B cell (primary cell): ENCODE measurements around the gene COL19A1. TPM values are rescaled to one million over a fixed set of nuclear protein-coding genes. Genes with fewer than 3 reads are reported as not detected.
"Not testable (repeated sequence)": the region's sequence is repeated elsewhere in the genome, so short reads cannot be mapped to it uniquely, and the experiment has no call there.

Source experiments
- ATAC-seq: fragments of 200-7000 bp; cut with Tn5 transposase; one replicate; pipeline ENCODE4 v1.10.0; 2021; ENCODE audit warnings: low read depth, mild to moderate bottlenecking, moderate number of reproducible peaks, moderate library complexity
- CTCF ChIA-PET: fragments of 350-600 bp; sonication (Branson Sonifier 250); formaldehyde crosslinking; loops from one replicate; lab custom pipeline; 2021; ENCODE audit warnings: antibody characterized with exemption, inconsistent platforms; lab: Charles Lee
- POLR2A ChIA-PET: fragments of 350-600 bp; sonication (Branson Sonifier 250); formaldehyde crosslinking; loops from one replicate; lab custom pipeline; 2021; ENCODE audit warnings: antibody characterized with exemption; lab: Charles Lee
- DNase-seq: peaks from one replicate; pipeline ENCODE4 v3.0.0; 2013
- H2AFZ ChIP-seq: 2 replicates; pipeline ENCODE4 v1.6.1; 2012; ENCODE audit warnings: mild to moderate bottlenecking, low read depth, low read length; ENCODE audit not compliant: insufficient read depth, poor library complexity, severe bottlenecking
- H3K27ac ChIP-seq, 2 donors: 1 replicate in 1 of 2; 2 replicates in 1 of 2; pipeline ENCODE4 v1.5.1; 2012 to 2013; ENCODE audit warnings: low read length in 2 of 2, mild to moderate bottlenecking in 2 of 2, moderate library complexity in 1 of 2
- H3K27me3 ChIP-seq, 4 experiments: fragments of 200-600 bp in 1 of 4; sonication (generic) in 1 of 4; replicated peaks in 1 of 4; 1 replicate in 2 of 4; 2 replicates in 2 of 4; pipeline versions ENCODE4 v1.6.1 to v1.7.0; 2013 to 2016; ENCODE audit warnings: low read length in 3 of 4, mild to moderate bottlenecking in 2 of 4, mixed read lengths in 1 of 4, moderate library complexity in 1 of 4; ENCODE audit not compliant: insufficient read depth in 4 of 4, control insufficient read depth in 3 of 4; ENCODE audit errors: control extremely low read depth in 1 of 4
- H3K36me3 ChIP-seq, 2 experiments: replicated peaks in 1 of 2; 1 replicate in 1 of 2; 2 replicates in 1 of 2; pipeline versions ENCODE4 v1.6.1 to v1.7.1; 2013; ENCODE audit warnings: low read length in 1 of 2; ENCODE audit not compliant: insufficient read depth in 2 of 2, control insufficient read depth in 1 of 2; ENCODE audit errors: control extremely low read depth in 1 of 2, extremely low read depth in 1 of 2
- H3K4me1 ChIP-seq, 2 donors: fragments of 200-600 bp in 1 of 2; sonication (generic) in 1 of 2; 1 replicate in 1 of 2; 2 replicates in 1 of 2; pipeline versions ENCODE4 v1.5.1 to v1.6.1; 2013 to 2017; ENCODE audit warnings: low read length in 2 of 2; ENCODE audit not compliant: control insufficient read depth in 2 of 2, insufficient read depth in 2 of 2
- H3K4me2 ChIP-seq: replicated peaks from 2 replicates; pipeline ENCODE3; 2012; ENCODE audit warnings: mild to moderate bottlenecking, low read depth, low read length; ENCODE audit not compliant: poor library complexity, severe bottlenecking
- H3K4me3 ChIP-seq, 5 experiments: fragments of 200-600 bp in 1 of 5; sonication (generic) in 1 of 5; 1 replicate in 3 of 5; 2 replicates in 2 of 5; pipeline versions ENCODE4 v1.5.1 to v1.7.0; 2011 to 2016; ENCODE audit warnings: low read length in 4 of 5, mild to moderate bottlenecking in 4 of 5, low read depth in 2 of 5, control low read depth in 1 of 5, moderate library complexity in 1 of 5; ENCODE audit not compliant: insufficient read depth in 1 of 5; ENCODE audit errors: control extremely low read depth in 1 of 5, extremely low read depth in 1 of 5
- H3K79me2 ChIP-seq: fragments of 200-600 bp; sonication (generic); one replicate; pipeline ENCODE4 v1.6.0; 2016; ENCODE audit warnings: low read length; ENCODE audit not compliant: control insufficient read depth, insufficient read depth
- H3K9ac ChIP-seq: fragments of 200-600 bp; sonication (generic); 2 replicates; pipeline ENCODE4 v1.6.1; 2017; ENCODE audit warnings: mild to moderate bottlenecking, low read length, moderate library complexity
- H3K9me3 ChIP-seq, 3 donors: one replicate each; pipeline versions ENCODE4 v1.6.1 to v1.7.1; 2013; ENCODE audit warnings: low read length in 2 of 3; ENCODE audit not compliant: control insufficient read depth in 2 of 3, insufficient read depth in 1 of 3; ENCODE audit errors: control extremely low read depth in 1 of 3
- H4K20me1 ChIP-seq: 2 replicates; pipeline ENCODE4 v1.6.0; 2012; ENCODE audit warnings: mild to moderate bottlenecking, low read length; ENCODE audit not compliant: insufficient read depth, control insufficient read depth, poor library complexity, severe bottlenecking
- H3K27ac Mint-ChIP-seq: one replicate; pipeline ENCODE4 v1.8.0; 2021; ENCODE audit warnings: mixed read lengths
- H3K27me3 Mint-ChIP-seq: one replicate; pipeline ENCODE4 v1.8.0; 2021; ENCODE audit warnings: mixed read lengths
- H3K4me1 Mint-ChIP-seq: one replicate; pipeline ENCODE4 v1.8.0; 2021; ENCODE audit warnings: mixed read lengths
- H3K4me3 Mint-ChIP-seq: one replicate; pipeline ENCODE4 v1.8.0; 2021; ENCODE audit warnings: mixed read lengths
- H3K9me3 Mint-ChIP-seq: one replicate; pipeline ENCODE4 v1.8.0; 2022; ENCODE audit warnings: mixed read lengths; ENCODE audit not compliant: insufficient read depth
- WGBS: methylation state at CpG from one replicate; pipeline ENCODE4 v1.1.5; 2013; ENCODE audit warnings: missing lambda C conversion rate; ENCODE audit not compliant: insufficient coverage; 5-methylcytosine and 5-hydroxymethylcytosine counted together
- intact Hi-C: fragments of 100-400 bp; cut with micrococcal nuclease; formaldehyde crosslinking; loops from one replicate; pipeline ENCODE4 v1.10.0; 2022
- polyA plus RNA-seq: library from polyadenylated mRNA; depleted of rRNA; stranded (reverse); fragments of >200 nt; gene quantifications from 2 replicates; pipeline ENCODE4 v1.2.3, GENCODE V29; 2012
- total RNA-seq, 2 donors: library from RNA; stranded (reverse); fragments of 120-200 nt in 1 of 2; gene quantifications; 1 replicate in 1 of 2; 2 replicates in 1 of 2; pipeline versions ENCODE4 v1.2.3 to v1.2.4, GENCODE V29; 2013 to 2022

COL19A1 gene
- total and polyA plus RNA-seq, 2 donors (not counting 1 experiment from before 2014, with no cell fraction given): 14.6 to 61.4 TPM

DNA sequence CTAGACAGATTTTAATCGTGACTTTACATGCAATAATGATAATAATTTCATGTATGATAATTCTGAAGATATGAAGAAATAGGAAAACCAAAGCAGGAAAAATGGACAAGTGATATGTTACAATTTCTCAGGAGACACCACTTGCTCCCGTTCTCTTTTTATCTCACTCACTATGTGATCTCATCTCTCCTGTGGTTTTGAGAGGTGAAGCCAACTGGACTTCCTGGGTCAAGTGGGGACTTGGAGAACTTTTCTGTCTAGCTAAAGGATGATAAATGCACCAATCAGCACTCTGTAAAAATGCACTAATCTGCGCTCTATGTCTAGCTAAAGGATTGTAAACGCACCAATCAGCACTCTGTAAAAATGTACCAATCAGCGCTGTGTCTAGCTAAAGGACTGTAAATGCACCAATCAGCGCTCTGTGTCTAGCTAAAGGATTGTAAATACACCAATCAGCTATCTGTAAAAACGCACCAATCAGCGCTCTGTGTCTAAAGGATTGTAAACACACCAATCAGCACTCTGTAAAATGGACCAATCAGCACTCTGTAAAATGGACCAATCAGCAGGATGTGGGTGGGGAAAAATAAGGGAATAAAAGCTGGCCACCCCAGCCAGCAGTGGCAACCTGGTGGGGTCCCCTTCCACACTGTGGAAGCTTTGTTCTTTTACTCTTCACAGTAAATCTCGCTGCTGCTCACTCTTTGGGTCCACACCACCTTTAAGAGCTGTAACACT lies 23.0 kb downstream of the COL19A1 start:
- H3K27ac ChIP-seq: peak overlapping the region in 1 of 2 donors; percentile 100

DNA sequence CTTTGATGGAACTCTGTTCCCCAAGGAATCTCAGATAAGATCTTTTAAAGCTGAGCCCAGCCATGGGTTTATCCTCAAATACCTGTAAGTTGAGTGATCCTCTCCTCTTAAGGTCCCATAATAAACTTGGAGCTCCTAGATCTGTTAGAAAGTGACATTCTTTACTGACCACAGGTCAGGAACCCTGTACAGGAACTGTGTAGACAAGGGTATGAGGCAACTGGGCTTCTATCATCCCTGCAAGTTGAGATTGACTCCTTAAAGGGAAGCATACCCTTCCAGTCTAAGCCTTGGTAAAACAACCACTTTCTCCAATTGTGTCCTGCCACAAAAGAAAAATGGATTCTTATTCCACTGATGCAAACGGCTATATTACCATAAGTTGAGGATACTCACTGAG lies 26.2 kb downstream of the COL19A1 start:
- H3K27me3 ChIP-seq, H3K9me3 Mint-ChIP-seq, H4K20me1 ChIP-seq, H3K4me2 ChIP-seq, H3K27me3 Mint-ChIP-seq, DNase-seq, POLR2A ChIA-PET, H3K4me3 Mint-ChIP-seq, H3K4me3 ChIP-seq, H3K9ac ChIP-seq, ATAC-seq, H2AFZ ChIP-seq, intact Hi-C loops: not testable (repeated sequence)
- Histone ChIP-seq H3K9me3 (peaks cover 0 to 22% (median 4%) of the 10 kb centered on the region in 3 donors), H3K36me3 (peaks cover 0 to 33% of the 10 kb centered on the region in 2 experiments), H3K79me2 (peaks cover 62% of the 10 kb centered on the region), H3K4me1 (peaks cover 39 to 53% of the 10 kb centered on the region in 2 donors), H3K27ac (peak overlapping the region in 1 of 2 donors; percentile 14)
- WGBS: no CpG with 5 or more reads among the region's 1 CpG
- CTCF ChIA-PET: interaction anchor here (1.4 to 2.4 kb wide), 2 partner anchors 12 to 16 kb away, joined by 3 to 6 read pairs; no protein-coding TSS in a partner anchor
- peaks cover 57% of the 10 kb centered on the region for H3K4me1 Mint-ChIP-seq
- peak overlapping the region; percentile 50 for H3K27ac Mint-ChIP-seq

More for the DNA sequence above, 23.0 kb downstream of the COL19A1 start:
- CTCF ChIA-PET: interaction anchor here (1.4 to 4.4 kb wide), 4 partner anchors 17 to 156 kb away, joined by 3 to 20 read pairs (median 6); partner anchors contain the start of gene COL19A1
- H2AFZ ChIP-seq, H3K27me3 Mint-ChIP-seq, H3K4me3 ChIP-seq, ATAC-seq, POLR2A ChIA-PET, DNase-seq, H3K9ac ChIP-seq, H4K20me1 ChIP-seq, H3K27me3 ChIP-seq, H3K4me3 Mint-ChIP-seq, H3K9me3 Mint-ChIP-seq: not testable (repeated sequence)
- peak overlapping the region; percentile 64 for H3K27ac Mint-ChIP-seq
- Histone ChIP-seq H3K9me3 (peaks cover 0 to 14% (median 5%) of the 10 kb centered on the region in 3 donors), H3K4me1 (peaks cover 45 to 60% of the 10 kb centered on the region in 2 donors), H3K36me3 (peaks cover 0 to 41% of the 10 kb centered on the region in 2 experiments), H3K79me2 (peaks cover 74% of the 10 kb centered on the region), H3K4me2 (peak overlapping the region; percentile 4)
- intact Hi-C loops: loop anchor here (10.0 kb wide), 1 partner anchor 775 kb away; the partner anchor contains the start of gene SMAP1
- H3K4me1 Mint-ChIP-seq: peaks cover 53% of the 10 kb centered on the region
- WGBS: 91% methylated on average over 5 of the region's 9 CpGs

DNA sequence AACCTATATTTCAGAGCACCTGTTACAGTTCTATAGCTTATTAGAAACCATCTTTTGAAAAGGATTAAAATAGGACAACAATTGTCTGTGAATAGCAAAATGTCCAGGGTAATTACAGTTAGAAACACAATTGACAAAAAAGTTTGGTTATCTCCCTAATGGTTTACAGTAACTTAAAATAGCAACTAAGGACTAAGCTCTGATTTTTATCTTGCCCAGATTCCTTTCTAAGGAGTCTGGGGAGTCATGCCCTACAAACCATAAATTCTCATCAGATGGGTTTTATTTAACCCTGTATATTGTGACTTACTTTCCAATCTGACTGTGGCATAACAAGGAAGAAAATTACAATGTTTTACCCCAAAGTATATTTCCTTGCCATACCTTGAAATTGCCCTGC lies 26.9 kb downstream of the COL19A1 start:
- Mint-ChIP-seq H3K27ac (peak overlapping the region; percentile 65), H3K4me1 (peaks cover 50% of the 10 kb centered on the region)
- Histone ChIP-seq H3K4me1 (peaks cover 32 to 46% of the 10 kb centered on the region in 2 donors), H3K36me3 (peaks cover 0 to 29% of the 10 kb centered on the region in 2 experiments), H3K27ac (peak overlapping the region in 1 of 2 donors; percentile 73), H3K79me2 (peaks cover 60% of the 10 kb centered on the region), H3K9me3 (peaks cover 0 to 18% (median 4%) of the 10 kb centered on the region in 3 donors)
- H2AFZ ChIP-seq, H3K27me3 ChIP-seq, H3K27me3 Mint-ChIP-seq, H3K9ac ChIP-seq, H3K4me3 ChIP-seq, H3K4me2 ChIP-seq, POLR2A ChIA-PET, ATAC-seq, H3K4me3 Mint-ChIP-seq, H4K20me1 ChIP-seq, DNase-seq, H3K9me3 Mint-ChIP-seq, intact Hi-C loops: not testable (repeated sequence)
- CTCF ChIA-PET: interaction anchor here (0.9 kb wide), 1 partner anchor 13 kb away, joined by 3 read pairs; no protein-coding TSS in a partner anchor
